ENCODE results near the gene NRP1.

Gene NRP1

DNA sequence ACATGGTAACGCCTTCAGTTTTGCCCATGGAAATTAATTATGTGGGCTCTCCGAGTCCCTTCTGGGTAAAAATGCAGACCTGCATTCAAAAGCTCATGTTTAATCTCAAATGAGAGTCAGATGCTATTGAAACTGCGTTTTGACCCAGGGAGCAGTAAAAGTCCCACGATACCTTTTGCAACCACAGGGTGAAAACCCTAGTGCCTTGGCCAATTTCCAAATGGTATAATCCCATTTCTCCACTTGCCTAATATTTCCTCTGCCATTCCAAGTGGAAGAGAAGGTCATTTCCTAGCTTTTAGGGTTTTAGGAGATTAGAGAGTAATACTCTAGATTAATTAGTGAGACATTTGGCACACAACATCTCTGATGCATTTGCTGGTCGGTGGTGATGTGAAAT, 132.5 kb downstream of the NRP1 start:
- no peak for DNase-seq

DNA sequence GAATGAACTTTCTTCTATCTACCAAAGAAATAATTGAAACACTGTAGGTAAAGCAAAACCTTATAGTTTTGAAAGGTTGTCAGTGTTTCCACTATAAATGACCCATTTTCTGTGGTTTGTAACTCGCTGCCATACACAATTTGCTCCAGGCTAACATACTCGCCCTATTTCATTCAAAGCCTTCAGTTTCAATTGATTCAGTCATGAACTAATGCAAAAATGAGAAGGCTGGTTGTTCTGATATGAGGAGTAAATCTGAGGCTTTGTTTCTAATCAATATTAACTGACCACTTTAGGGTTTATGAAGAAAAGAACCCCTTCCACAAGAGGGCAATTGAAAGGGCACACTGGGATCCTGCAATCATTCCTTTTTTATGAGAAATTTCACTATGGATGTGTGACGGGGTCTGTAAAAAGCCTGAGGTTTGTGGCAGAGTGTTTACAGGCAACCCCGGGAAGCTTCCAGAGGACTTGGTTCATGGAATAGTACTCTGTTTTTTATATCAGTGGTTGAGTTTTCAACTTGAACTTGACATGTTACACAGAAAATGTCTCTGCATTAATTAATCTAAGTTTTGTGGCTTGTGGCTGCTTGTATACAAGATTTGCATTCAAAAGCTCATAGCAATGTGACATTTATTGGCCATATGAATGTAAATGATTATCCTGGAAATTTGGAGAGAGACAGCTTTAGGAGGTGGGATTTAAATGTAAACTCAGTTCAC, 133.2 kb downstream of the NRP1 start:
- no peak for DNase-seq

DNA sequence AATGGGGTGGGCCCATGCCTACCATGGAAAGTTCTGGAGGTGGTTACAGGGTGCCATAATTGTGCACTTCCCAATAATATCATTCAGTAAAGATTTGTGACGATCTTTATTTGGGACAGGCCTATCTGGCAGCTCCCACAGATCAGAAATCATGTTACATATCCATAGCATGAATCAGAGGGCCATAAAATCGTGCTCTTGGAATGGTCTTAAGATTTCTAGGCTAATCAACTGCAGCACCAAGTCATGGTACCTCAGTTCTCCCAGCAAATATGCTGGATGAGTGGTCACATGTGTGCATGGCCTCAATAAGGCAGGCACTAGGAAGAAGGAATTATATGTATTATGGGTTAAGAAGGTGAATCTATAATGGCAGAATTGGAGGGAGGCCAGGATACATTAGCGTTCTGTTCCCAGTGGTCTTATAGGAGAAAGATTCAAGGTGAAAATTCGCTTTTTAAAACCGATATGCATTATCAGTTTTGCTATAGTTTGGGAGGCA, 134.7 kb downstream of the NRP1 start:
- DNase-seq, result no peak

DNA sequence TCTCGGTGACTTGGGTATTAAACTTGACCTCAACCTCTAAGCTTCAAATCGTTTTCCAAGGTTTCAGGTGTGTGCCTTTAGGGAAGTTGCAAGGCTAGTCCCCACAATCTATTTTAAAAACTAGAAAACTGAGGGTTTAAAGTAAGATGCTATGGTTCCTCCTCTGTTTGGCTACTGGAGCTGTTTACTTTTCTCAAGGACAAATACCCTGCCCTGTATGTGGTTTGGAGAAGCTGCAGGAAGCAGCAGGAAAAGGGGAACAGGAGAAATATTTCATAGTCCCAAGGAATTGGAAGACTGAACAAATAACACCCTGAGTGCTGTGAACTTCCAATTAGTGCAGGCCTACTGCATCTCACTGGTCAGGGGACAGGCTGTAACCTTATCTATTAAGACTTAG, 135.9 kb downstream of the NRP1 start:
- DNase-seq, result no peak

DNA sequence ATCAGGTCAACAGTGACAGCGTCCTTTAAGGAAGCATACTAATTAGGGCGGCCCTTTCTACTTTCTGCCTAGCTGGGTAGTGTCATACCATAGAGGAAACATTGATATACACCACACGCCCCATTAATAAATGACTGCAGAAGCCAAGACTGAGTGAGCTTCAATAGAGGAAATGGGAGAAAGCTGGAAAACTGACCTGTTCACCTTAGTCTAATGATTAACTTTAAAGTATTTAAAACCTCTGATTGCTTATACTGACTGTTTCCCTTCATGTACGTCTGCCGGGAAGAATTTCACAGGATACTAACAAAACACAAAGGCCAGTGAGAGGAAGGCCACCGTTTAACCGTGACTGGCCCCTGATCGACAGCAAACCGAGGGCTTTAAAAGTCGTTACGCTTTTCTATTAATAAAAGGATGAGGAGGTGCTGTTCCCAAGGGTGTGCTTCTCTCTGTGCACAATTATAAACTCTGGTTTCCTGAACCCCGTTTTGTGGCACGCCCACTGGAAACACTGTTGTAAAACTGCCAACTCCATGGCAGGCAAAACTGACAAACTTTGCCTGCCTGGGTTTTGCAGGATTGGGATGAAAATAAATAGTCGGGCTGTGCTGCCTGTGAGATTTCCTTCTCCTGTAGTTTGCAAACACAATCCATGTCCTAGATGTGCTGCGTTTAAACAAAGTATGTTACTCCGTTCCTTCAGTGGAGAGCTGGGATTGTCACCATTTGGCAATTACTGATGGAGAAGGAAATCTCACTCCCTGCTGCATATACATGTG, 137.6 kb downstream of the NRP1 start:
- DNase-seq, result no peak

DNA sequence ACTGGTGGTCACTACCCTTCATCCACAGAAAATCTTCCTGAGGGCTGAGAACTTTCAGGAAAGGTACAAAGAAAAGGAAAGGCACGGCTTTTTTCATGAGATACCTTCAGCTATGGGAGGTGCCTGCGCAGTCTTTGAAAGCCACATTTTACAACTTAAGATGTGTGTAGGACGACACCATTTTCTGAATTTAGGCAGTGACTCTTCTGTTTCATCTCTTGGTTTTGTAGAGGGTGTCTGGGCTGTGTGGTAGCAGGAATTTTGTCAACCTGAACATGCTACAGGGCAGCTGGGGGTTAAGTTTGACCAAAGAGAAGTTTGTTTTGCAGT, 138.1 kb downstream of the NRP1 start:
- no peak for DNase-seq

DNA sequence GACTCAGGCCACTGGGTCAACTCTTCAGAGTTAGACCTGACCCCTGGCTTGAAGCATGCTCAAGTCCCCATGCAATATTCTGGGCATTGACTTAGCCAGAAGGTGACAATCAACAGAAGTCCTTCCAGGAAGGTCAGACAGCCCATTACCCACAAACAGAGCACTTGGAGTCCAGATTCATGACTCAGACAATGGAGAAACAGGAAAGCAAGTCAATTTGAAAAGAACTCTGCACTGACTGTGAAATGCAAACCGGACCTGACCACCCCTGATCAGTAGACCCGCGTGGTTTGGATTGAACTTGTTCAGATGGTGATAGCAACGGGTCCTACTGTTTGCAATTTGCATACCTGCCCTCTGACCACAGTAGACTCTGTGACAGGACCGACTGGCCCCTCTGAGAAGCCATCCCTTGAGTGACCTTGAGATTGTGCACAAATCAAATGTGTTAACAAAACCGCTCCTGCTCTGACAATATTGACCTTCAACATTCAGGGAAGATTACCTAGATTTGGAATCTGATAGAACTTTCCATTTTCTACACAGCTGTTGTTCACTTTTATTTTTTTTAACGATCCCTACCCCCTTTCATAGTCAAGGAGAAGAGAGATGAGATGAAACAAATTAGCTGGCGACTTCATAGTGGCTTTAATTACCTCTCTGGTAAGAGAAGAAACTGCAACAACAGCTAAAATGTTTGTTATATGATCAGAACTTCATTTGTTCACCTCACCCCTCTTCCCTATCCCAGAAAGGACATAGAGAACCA, 138.7 kb downstream of the NRP1 start:
- no peak for DNase-seq

DNA sequence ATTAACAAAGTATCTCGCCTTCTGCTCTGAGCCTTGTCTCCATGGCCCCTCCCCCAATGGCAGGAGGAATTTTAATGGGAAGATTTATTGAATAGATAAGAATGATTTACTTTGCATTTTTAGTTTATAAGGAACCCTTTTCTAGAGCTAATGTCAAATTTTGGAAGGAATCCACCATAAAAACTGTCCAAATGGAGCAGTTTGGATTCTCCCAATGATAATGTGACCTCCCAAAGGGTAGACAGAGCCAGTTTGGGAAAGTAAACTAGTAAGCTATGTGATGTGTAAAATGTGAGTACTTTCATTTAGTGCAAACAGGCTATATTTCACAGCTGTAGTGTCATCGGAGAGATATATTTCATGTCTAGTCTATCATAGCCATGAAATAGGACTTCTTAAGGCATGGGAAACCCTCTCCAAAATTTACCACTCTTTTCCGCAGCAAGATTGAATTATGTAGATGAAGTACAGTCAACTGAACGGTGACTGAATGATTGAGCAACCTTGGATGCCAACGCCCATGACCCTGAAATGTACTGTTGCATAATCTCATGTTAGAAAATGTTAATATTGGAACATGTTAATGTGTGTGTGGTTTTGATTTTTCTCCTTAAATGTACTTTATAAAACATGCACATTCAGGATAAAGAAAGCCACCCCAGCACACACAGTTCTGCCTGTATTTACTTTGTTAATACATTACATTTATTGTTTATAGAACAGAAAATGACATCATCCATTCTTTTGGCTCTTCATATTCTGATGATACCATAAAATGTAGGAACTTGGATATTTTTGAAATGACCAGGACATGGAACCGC, 140.6 kb downstream of the NRP1 start:
- no peak for DNase-seq

DNA sequence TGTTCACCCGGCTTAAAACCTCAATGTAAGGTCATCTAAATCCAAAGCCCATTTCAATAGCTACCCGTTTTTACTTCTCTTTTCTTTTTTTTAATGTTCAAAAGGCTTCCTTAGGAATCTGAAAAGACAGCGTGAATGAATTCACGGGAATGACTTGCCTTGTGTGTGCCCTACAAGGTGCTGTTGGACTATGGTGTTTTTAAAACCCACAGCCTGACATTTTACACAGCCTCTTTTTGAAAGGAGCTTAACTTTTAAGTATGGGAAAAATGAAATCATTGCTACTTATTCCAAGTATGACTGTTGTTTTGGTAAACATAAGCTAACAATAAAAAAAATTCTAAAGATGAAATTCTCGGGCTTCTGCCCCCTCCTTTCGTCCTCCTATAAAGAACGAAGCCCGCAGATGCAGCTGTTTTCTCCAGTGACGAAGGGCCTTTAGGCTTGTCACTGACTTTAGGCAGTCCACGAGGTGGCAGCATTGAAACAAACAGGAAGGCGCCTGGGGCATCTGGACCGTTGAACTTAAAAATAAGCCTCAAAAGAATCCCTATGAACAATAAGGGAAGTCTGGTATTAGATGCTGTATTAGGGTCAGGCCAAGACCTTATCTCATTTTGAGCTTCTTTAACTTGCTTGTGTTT, 141.3 kb downstream of the NRP1 start:
- DNase-seq, result peak; percentile 73

DNA sequence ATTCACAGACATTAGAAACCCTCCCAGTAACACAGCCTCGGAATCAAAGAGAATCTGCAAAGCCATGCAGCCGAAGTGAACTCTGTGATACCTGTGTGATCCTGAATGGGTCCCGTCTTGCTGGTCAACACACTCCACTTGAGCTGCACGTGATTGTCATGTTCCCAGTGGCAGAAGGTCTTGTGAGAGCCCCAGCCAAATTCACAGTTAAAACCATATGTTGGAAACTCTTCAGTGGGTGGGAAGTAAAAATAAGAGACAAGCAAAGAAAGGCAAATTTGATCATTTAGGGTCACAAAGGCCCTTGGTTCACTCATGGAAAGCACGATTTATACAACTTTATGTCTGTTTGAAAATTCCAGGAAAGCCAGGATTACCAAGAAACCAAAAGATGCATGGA, 142.3 kb downstream of the NRP1 start:
- no peak for DNase-seq

DNA sequence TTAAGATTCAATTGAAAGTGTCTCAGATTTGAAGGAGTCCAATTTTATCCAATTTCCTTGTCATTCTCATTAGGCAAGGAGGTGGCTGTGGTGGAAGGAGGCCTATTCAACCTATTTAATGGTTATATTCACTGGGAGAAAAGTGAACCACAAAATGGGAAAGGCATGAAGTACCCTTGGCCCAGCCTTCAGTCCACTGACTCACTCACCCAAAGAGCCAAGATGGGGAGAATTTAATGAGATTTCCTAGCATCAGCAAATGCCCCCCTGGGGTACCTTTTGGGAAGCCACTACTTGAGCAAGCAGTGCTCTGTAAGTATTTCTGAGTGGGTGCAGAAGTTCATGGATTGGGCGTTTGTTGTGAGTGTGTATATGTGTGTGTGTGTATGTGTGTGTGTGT, 144.1 kb downstream of the NRP1 start:
- DNase-seq, result no peak

DNA sequence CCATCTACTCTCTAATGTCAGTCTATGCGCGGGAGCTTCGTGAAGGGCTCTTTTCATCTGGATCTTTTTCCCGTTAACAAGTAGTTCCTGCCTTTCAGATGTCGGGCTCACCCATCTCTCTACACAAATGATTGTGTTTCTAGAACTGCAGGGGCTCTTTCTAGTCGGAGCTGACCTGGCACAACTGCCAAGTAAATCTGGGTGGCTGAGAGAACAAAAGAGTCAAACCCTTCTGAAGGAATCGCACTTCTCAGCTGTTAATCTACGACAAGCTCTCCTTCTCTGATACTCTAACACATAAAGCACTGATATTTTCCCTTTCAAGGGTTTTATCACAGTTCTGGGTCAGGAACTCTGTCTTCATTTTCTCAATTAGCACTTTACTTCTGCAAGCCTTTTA, 144.7 kb downstream of the NRP1 start:
- DNase-seq, result no peak

DNA sequence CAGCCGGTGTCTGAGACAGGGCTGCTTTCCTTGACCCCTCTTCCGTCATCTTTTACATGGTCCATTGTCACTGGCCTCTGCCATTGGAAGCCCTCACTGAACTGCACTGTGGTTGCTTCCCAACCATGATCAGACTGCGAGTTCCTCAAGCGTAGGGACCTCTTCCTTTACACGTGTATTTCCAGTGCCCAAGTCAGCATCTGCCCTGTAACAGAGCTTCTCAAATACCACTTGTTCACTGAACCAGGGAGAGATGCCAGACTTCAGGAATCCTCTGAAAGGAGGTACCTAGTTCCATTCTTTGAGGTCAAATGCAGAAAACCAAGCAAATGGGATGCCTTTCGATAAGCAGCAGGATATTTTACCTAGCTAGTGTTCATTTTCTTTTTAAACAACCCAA, 145.1 kb downstream of the NRP1 start:
- DNase-seq, result no peak

DNA sequence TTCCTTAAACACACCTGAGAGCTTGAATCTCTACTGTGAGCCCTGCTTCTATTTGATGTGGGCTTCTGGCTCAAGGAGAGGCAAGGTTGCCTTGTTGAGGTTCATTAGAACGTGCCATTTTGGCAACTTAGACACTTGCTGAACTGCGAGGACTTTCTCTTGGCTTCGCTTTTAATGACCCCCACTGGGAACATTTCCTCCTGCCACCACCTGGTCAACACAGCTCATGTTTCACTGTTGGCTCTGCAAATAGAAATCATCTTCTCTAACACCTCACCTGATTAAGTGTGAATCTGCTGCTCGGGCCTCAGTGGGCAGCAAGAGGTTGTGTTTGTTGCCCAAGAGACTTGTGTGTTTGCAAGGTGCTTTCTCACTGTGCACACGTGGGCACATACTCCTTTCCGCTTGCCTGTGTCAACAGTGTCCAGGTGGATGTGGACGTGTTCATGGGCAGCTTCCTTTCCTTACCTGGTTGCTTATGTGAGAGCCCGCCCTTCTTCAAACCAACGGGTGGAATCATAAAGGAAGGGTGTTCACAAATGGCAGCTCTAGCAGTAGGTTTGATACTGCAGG, 147.0 kb downstream of the NRP1 start:
- no peak for DNase-seq

DNA sequence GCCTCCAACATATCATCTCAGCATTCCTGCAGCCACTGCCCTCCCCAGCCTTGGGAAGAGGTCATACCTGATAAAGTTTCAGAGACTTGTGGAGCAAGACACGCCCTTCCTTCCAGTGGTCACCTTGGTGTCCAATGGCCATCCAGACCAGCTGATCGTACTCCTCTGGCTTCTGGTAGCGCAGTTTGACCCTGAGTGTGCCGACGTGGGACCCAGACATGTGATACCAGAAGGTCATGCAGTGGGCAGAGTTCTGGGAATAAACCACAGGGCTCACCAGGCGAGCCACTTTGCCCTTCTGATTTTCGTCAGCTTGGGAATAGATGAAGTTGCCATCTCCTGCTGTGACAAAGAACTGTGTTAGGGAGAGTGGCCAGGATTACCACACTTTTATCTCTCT, 148.3 kb downstream of the NRP1 start:
- no peak for DNase-seq

DNA sequence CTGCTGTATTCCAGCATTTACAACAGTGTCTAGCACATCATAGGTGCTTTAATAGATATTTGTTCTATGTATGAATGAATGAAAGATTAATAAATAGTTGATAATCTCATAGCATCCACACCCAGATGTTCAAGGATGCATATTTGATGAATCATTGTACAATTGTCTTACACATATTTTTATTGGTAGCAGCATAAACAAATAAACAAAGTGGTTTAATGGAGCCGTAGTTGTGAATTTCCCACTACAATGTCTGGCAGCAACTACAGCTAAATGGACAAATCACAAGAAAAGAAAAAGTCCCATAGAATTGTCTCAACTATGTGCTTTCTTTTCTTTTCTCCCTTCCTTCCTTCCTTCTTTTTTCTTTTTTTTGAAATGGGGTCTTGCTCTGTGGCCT, 150.8 kb downstream of the NRP1 start:
- DNase-seq, result no peak

DNA sequence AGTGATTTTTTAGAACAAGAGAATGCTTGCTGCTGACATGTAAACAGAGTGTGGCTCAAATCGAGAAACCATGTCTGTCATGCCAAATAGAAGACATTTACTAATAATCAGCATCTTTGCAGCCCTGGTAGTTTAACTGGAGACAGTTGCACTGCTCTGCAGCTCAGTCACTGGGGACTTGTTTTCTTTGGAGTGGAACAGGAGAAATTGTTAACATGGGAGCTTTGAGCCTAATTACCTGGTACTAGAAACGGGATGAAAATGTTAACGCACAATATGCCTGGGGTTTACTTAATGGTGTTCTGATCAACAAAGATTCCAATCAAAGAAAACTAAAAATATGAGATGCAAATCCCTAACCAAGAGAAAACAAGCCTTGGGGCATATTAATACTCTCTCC, 153.5 kb downstream of the NRP1 start:
- no peak for DNase-seq

DNA sequence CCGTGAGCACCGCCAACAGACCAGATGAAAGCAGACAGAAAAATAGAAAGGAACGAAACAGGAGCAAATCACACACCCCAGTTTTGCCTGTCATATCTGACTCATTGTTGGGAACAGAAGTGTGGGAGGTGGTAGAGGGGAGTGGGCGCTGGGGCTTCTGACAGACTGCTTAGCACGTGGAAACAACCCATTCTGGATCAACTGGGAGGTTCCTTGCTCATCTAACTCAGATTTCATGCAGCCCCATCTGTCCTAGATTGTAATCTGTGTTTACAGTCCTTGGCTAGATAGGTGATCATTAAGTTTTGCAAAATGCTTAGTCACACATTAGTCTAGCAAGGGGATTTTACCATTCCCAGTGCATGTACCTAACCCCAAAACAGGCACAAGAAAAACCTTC, 154.1 kb downstream of the NRP1 start:
- DNase-seq, result no peak

DNA sequence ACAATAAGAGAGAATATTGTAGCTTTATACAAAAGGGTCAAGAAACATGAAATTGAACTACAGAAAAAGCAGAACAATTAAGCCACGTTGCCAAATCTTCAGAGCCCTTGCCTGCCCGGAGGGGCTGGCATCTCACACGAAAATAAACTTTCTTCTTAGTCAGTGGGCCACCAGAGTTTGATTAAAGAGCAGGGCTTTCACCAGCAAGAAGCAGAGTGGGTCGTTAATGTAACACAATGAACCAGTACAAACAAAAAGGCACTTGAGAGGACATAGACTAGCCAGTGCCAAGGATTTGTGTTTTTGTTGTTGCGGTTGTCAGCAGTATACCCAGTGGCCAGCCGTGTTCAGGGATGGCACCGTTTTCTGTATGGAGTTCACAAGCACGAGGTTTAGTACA, 155.4 kb downstream of the NRP1 start:
- no peak for DNase-seq

DNA sequence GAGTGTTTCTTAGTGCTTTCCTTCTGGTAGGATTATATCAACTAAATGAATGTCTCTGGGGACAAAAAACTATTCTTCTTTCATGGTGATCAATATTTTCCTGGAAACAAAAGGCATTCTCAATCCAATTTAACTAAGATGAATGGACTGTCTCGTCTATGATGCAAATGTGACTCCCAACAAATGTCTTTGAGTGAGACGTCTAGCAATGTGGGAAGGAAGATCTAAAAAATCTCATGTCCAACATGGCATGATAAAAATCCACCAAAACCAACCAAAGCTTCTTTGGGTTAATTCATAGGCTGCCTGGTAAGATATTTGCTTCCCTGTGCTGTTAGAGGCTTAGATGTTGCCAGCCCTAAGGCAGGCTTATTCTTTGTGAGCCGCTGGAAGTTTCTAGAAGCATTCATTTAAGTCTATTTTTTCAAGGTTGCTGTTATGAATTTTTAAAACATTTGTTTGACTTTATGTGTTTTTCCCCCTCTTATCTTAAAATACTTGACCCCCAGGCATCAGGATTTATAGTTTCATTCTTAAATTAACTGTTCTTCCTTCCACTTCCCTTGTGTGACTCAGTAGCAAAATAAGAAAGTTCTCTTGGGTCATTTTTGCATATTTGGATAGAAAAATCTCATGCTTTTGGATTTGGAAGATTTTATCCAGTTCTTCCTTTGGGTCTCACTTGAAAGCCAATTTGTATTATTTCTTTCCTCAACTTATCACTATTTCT, 156.3 kb downstream of the NRP1 start:
- DNase-seq, result no peak

DNA sequence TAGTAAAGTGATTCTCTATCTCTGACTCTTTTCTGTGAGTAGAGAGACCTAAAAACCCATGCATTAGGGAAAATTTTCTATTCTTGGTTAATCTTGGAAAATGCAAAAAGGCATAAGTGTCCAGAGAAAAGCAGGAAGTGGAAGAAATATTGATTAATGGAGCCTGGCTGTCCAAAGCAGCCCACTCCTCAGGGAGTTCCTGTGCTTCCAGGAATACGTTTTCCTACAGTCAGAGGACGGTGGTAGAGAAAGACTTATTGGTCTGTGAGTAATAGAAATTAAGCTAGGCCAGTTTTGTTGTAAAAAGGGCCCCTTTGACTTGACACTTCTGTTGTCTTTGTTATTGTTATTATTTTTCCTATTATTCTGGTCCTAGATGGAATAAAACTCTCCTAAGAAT, 157.8 kb downstream of the NRP1 start:
- no peak for DNase-seq

All from KG1 (cell line).